HG03354 (cell line): ENCODE data around the gene GPA33.

ENCODE experiments used
- ATAC-seq: cut with Tn5 transposase; IDR thresholded peaks from one replicate; pipeline ENCODE4 v1.9.1; 2021; ENCODE audit warnings: mild to moderate bottlenecking; ENCODE audit not compliant: unreplicated experiment, poor library complexity, severe bottlenecking

The GPA33 gene

GRCh38 chr1:167003711-167004110 lies 86.5 kb downstream of the GPA33 start:
- ATAC-seq = no peak
